ENCODE measurements around the gene MCAT.
A peak's percentile ranks its signal among the peaks of the same experiment; 100 is the strongest.
"Not testable (repeated sequence)": the region's sequence is repeated elsewhere in the genome, so short reads cannot be mapped to it uniquely, and the experiment has no call there.

Gene MCAT

DNA sequence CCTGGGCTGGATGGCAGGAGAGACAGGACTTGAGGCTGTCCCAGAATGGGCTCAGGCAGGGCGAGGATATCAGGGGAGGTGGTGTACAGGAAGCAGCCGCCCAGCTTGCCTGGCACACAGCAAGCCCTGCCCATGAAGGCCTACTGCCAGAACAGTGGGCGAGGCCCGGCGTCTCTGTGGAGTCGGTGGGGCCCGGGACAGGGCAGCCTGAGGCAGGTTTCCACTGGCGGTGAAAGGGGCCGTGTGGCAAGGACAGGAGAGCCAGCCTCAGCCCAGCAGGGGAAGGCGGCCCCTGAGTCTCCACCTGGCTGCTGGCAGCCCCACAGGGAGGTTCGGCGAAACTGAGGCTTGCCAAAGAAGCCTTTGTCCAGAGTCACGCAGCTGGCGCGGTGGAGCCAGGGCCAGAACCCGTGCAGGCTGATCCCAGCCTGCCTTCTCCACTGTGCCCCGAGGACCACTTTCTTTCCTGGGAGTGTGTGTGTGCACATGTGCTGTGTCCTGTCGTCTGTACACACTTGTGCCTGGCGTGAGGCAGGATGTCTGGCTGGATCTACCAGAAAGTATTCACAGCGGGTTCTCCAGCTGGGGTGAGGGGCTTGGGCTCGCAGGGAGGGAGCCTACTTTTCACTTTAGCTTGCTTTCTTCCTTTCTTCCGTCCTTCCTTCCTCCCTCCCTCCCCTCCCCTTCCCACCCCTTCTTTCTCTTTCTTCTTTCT, 9.3 kb upstream of the MCAT start:
- DNase-seq: no peak

DNA sequence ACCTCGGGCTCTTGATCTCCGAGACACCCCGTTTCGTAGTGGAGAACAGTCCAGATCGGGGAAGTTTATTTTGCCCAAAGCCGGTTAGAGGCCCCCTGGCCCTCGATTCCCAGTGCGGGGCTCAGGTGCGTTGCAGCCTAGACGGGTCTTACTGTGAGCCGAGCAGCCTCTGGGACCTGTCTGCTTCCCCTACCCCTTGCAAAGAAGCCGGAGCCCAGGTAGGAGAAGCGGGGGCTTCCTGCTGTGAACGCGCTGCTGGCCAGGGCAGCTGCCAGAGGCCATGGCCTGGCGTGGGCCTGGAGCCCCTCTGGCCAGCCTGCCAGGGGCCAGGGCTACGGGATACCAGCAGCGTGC, 8.8 kb upstream of the MCAT start:
- DNase-seq: no peak

DNA sequence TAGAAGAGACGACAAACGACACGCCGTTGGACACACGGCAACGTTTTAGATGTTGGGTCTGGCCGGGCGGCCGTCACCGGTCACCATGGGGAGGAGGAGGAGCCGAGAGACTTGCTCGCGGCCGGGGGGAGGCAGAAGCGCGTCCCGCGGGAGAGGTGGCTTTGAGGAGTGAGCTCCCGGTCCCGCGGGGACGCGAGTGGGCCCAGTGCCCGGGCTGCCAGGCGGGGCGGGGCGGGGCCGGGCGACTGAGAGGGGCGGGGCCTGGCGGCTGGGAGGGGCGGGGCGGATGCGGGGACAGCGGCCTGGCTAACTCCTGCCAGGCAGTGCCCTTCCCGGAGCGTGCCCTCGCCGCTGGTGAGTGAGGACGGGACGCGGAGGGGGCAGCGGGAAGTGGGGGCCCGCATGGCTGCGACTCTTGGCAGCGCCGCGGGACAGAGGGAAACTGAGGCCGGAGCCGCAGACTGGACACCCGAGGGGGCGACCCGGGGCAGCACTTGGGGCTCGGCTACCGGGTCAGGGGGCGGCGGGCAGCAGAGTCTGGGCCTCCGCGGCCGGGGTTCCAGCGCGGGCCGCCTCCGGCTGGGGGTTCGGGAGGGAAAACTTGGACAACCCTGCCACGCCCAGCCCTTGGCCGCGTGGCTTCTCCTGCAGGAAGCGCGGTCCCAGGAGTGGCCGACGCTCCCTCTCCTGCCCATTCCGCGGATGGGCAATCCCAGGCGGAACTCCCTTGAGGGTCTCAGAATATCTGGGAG, 8.2 kb upstream of the MCAT start, which contains the start of gene TSPO:
TSS of gene TSPO (plus strand) at position 309 of the 752 bp plus-strand sequence. CDS start 7,680 bp downstream, outside the sequence.
- no peak for DNase-seq

DNA sequence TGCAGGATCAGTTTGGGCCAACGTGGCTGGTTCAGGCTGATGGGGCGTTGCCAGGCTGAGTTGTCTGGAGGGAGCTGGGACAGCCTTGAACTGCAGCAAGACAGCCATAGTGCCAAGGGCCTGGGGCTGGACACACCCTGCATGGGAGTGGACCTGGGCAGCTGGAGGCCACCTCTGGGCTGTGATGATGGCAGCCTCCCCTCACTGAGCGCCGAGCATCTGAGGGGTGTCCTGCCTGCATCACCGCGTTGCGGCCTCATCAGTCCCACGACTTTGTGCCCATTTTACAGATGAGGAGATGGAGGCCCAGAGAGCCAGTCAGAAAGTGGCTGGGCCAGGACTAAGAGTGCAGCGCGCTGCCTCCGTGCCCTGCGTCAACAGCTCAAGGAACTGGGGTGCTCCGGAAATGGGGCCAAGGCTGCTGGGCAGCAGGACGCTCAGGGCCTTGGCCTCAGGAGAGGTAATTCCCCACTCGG, 7.6 kb upstream of the MCAT start:
- DNase-seq: no peak

DNA sequence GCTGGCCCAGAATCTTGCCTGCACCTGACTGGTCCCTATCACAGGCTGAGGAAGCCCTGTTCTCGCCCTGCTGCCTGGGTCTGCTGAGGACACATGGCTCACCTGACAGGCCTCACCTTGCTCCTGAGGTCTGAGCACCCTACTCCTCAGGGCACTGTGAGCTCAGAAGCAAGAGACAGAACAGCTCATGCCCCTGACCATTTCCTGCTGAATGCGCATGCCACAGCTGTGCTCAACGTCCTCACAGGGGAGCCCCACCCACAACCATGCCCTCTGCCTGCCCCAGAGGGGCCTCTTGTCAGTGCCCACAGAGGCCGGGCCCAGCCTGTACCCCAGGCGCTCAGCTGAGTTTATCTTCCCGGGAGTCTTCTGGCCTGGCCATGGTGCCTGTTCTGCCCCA, 5.4 kb upstream of the MCAT start:
- no peak for DNase-seq

DNA sequence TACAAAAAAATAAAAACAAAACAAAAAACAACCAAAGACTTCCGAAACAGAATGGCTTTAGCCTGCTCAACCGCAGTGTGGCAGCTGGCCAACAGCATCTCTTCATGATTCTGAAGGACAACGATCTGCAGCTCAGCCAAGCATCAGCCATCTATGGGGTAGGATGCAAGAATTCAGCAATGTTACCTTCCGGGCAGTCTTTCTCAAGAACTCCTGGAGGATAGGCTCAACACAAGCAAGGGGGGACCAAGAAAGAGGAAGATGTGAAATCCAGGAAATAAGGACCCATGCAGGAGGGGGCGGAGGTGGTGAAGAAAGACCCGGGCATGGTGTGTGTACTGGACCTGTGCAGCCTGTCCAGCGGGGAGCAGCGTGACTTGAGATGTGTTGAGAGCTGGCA, 4.6 kb upstream of the MCAT start:
- no peak for DNase-seq

DNA sequence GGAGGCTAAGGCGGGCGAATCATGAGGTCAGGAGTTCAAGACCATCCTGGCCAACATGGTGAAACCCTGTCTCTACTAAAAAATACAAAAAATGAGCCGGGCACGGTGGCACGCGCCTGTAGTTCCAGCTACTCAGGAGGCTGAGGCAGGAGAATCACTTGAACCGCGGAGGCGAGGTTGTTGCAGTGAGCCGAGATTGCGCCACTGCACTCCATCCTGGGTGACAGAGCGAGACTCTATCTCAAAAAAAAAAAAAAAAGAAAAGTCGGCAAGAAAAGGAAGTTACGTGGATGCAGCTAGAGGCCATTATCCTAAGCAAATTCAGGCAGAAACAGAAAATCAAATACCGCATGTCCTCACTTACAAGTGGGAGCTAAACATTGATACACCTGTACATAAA, 3.1 kb upstream of the MCAT start:
- not testable (repeated sequence) for DNase-seq

DNA sequence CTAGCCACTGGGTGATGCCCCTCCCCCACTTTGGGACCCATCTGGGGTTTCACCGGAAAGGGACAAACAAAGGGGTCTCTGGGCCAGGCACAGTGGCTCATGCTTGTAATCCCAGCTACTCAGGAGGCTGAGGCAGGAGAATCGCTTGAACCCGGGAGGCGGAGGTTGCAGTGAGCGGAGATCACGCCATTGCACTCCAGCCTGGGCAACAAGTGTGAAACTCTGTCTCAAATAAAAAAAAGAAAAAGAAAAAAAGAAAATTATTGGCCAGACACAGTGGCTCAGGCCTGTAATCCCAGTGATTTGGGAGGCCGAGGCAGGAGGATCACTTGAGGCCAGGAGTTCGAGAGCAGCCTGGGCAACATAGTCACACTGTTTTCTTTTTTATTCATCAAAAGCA, 2.2 kb upstream of the MCAT start:
- DNase-seq: not testable (repeated sequence)

DNA sequence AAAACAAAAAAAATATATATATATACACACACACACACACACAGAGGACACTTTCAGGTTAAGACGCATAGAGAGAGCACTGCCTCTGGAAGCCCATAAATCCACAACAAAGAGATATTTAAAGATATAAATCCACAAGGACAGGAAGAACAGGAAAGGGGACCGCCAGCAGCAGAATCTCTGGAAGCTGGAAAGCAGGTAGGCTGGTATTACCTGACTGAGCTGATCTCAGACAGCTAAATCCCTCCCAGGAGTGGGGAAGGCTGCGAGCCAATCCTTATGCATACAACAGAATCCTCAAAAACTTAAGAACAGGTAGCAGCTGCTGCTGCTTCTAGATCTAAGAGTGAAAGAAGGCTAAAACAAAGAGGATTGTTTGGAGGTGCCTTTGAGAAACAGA, 1.8 kb upstream of the MCAT start:
- no peak for DNase-seq

DNA sequence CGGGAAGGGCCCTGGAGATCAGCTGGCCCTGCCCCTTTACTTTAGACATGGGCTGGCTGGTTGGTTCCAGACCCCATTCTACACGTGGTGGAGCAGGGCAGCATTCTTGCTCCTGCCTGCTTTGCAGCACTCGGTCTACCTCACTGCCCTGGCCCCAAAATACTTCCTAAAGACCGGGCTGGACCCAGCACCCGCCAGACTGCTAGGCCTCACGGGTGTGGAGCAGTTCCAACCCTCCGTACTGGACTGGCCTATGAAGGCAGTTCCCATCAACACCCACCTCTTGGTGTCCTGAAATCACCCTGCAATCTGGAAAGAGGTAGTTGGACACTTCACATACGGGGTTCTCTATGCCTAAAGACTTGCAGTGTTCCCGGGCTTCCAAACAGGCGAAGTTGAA, 6.4 kb downstream of the MCAT start:
- no peak for DNase-seq

DNA sequence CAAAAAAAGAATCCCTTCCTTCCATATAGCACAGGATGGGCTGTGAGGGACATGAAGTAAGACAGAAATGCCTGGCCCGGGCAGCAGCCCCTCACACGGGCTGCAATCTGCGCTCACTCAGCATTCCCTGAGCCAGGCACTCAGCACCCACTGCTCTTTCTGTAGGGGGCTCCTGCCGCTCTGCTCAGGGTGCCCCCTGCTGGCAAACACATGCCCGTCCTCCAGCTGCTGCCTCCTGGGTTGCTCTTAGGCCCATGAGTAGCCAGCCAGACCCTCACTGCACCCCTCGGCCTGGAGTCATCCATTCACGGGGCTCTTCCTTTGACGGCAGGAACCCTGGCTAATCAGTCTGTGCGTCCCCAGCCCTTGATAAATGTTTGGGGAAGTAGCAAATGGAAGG, 6.9 kb downstream of the MCAT start:
- DNase-seq: no peak

DNA sequence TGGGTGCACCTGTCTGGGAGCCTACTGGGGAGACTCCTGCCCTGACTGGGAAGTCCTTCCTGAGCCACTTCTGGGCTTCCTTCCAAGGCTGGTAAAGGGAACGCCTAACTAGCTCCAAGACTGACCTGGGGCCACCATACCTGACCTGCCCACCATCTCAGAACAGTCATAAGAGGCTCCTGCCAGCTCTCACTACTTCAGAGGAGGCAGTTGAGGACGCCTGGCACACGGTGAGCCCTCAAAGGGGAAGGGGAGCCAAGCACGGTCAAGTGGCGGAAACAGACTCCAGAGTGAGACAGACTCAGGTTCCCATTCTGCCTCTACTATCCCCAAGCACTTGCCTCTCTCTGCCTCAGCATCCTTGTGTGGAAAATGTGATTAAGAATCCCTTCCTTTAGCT, 7.6 kb downstream of the MCAT start:
- DNase-seq: no peak

DNA sequence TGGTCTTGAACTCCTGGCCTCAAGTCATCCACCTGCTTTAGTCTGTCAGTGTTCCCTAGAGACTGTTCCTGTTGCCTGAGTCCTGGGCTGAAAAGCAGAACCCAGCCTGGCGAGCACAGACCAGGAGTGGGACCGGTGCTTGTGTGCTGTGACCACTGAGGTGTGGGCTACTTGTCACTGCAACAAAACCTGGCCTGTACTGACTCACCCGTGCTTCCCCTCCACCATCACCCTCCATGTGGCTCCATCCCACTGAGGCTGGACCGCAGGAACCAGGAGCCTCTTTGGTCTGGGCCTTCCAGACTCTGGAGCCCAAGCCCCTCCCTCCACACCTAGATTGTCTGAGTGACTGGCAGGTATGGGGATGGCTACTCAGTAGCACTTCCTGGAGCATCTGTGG, 8.6 kb downstream of the MCAT start:
- DNase-seq: no peak

DNA sequence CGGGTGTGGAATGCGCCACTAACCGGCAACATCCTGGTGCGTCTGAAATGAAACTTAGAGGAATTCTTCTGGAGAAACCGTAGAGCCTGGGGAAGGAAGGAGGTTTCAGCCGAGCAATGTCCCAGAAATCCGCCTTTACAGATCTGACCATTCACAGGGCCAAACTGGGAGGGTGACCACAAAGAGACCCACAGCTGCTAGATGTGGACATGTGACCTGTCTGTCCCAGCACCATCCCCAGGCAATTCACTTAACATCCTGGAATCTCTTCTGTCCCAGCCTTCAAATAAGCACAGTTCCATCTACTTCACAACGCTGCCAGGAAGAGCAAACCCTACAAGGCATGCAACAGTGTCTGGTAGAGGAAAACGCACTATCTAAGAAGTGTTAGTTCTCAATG, 9.8 kb downstream of the MCAT start:
- no peak for DNase-seq

DNA sequence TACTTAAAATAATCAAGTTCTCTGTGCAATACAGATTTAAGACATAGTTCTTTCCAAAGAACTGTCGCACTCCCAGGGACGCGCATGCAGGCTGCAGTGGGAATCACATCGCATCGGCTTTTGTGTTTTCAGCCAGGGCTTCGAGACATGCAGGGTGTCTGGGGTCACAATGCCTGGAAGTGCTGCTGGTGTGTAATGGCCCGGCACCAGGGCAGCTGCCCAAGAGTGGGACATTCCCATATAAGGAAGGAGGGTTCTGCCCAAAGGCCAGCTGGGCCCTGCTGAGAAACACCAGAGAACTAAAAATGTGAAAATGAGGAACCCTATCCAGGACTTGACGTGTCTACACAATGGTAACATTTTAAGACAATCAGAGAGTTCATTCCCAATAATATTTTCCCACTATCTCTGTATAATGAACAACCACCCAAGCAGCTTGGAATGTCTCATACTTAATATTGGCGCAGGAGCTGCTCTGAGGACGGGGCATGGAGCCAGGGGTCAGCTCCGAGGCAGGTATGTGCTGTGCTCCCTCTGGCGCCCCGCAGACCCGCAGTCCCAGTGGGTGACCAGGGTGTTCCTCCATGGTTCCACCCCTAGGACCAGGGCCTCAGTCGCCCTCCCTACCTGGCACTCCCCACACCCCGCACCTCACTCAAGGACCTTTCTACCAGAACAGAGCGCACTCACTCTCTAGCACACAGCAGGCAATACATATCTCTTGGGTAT, 11.3 kb downstream of the MCAT start:
- DNase-seq: no peak

DNA sequence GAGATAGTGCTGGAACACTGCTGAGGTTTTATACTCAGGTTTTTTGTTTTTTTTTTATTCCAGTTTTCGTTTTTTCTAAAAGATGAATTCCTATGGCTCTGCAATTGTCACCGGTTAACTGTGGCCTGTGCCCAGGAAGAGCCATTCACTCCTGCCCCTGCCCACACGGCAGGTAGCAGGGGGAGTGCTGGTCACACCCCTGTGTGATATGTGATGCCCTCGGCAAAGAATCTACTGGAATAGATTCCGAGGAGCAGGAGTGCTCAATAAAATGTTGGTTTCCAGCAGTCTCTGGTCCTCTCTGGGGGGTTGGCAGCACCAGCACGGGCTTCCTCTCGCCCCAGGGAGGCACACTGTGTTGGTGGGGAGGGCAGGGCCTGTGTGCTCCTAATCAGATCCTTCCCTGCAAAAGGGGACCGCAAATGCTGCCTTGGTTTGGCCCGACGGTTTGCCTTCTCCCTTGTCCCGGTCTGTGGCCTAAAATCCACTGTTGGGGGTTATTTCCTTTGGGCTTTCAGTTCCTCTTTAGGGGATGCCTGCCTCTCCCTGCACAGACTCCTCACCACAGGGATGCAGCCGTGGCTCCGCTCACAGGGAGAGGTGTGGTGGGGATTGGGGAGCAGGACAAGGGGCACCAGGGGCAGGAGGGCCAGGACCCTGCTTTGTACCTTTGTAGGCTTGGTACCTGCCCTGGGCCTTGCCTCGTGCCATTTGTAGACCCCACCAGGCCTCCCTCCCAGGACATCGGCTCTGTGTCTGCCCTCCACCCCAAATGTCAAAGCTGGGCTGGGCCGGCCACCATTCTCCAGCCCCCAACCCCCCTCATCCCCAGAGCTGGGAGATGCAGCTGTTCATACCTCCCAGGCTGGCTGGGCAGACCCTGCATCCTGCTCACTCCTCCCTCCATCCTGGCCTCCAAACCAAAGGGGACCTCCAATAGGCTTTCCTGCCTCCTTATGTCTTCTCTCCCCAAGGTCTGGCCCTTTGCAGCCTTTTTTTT, 13.5 kb downstream of the MCAT start:
- DNase-seq: peak; percentile 49

DNA sequence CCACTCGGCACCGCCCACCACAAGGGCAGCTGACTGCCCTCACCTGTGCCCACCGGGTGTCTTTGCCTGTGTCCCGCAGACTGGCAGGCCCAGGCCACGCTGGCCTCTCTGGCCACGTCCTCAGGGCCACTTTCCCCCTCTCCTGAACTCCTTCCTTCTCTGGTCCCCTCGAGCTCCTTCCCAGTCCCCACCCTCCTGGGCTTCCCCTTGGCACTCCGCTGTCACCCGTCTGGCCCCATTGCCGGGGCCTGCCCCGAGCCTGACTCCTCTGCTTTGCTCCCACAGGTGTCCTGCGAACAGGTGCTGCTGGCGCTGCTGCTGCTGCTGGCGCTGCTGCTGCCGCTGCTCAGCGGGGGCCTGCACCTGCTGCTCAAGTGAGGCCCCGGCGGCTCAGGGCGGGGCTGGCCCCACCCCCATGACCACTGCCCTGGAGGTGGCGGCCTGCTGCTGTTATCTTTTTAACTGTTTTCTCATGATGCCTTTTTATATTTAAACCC, 14.2 kb downstream of the MCAT start:
- DNase-seq: peak; percentile 78

DNA sequence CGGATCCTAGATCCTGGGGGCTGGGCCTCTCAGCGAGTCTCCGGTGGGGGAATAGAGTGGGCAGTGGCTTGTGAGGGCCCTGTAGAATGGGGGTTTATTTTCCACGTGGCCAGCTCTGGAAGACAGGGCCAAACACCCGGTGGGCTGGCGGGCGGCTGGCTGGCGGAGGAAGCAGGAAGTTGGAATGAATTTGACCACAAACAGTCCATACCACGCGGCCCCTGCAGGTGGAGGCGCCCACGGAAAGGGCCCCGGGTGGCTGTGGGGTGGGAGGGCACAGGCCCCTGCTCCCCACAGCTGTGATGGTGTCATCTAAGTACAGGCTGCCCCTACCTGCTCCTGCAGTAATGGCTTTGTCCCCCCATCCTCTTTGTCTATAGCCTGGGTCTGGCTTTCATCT, 15.1 kb downstream of the MCAT start:
- no peak for DNase-seq

DNA sequence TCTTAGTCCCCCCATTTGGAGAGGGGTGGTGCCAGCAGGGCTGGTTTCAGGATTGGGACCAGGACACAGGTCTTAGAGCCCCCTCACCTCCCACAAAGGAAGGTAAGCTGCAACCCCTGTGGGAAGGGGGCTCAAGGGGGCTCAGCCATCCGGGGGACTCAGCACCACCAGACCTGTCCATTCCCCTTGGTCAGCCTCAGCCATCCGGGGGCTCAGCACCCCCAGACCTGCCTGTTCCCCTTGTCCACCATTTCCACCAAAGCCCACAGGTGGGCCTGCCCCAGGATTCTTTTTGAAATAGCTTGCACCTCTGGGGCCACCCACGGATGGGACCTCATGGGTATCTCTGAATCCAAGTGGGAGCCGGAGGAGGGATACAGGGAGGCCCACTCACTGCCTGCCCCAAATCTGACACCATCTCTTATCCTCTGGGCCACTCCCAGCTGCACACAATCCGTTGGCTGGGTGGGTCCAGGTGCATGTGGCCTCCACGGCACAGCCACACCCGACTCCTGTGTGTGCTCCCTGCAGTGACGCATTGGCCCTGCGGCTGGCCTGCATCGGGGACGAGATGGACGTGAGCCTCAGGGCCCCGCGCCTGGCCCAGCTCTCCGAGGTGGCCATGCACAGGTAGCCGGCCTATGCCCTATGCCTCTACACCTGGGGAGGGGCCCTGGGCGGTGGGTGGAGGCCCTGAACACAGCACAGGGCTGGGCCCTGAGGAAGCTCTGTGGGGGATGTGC, 15.9 kb downstream of the MCAT start:
- no peak for DNase-seq

DNA sequence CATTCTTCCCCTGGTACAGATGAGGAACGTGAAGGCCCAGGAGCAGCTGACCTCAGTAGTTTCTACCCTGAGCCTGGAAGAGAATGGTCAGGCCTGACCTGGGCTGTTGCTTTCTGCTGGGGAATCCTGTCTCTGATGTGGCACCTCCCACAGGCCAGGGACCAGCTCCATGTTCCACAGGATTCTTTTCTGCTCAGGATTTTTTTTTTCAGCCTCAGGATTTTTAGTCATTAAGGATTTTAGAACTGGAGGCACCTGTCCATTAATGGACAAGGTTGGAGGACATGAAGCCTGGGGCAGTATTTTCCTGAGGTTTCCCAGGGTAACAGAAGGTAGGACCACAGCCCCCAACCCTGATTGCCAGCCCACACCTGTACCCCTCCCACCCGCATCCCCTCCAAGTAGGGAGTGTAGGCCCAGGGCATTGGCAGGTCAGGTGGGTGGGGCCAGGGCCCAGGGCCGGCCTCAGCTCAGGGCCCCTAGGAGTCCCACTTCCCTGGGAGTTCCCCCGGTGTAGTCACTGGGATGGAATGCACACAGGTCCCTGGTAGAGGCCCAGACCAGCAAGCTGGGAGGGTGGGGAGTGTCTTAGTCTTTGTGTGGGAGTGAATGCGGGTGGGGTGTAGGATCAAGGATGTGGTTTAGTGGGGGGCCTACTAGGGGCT, 16.6 kb downstream of the MCAT start:
- DNase-seq: no peak

DNA sequence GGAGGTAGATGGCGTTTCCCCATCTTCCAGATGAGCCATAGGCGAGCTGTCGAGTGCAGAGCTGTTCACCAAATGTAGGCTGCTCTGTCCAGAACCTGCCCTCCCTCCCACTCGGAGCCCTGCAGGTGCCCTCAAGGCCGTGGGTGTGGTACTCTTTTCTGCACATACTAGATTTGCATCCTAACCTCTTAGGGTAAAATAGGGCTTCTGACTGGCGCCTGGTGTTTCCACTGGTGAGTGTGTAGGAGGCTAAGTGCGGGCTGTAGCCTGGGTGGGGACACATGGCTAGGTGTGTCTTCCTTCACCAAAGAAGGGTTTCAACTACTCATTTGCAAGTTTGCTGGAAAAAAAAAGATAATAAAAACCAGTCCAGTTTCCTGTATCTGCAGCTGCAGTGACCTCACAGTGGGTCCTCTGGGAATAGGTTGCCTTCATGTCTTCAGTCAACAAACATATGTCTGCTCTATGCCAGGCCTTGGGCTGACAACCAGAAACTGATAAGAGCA, 24.2 kb downstream of the MCAT start:
- no peak for DNase-seq
